HEK293T (cell line): Measurements from ENCODE around the gene UMAD1.

Experiments
- BHLHE40 ChIP-seq: fragments of 450-650 bp; IDR thresholded peaks from 2 replicates; pipeline ENCODE4 v1.6.1; 2016; ENCODE audit warnings: mild to moderate bottlenecking, moderate library complexity, borderline replicate concordance
- ELF4 ChIP-seq: fragments of 450-650 bp; IDR thresholded peaks from 2 replicates; pipeline ENCODE4 v1.6.1; 2017; ENCODE audit warnings: antibody characterized with exemption
- FOXA1 ChIP-seq: fragments of 450-650 bp; IDR thresholded peaks from 2 replicates; pipeline ENCODE4 v1.6.1; 2016; ENCODE audit warnings: mild to moderate bottlenecking
- FOXK2 ChIP-seq: fragments of 450-650 bp; IDR thresholded peaks from 2 replicates; pipeline ENCODE4 v1.6.1; 2016; ENCODE audit warnings: mild to moderate bottlenecking
- FOXM1 ChIP-seq: fragments of 450-650 bp; IDR thresholded peaks from 2 replicates; pipeline ENCODE4 v1.6.1; 2017; ENCODE audit warnings: mild to moderate bottlenecking, borderline replicate concordance
- HDGF ChIP-seq: fragments of 450-650 bp; IDR thresholded peaks from 2 replicates; pipeline ENCODE4 v1.6.1; 2017; ENCODE audit warnings: antibody characterized with exemption, borderline replicate concordance
- L3MBTL2 ChIP-seq: fragments of 450-650 bp; conservative IDR thresholded peaks from 2 replicates; pipeline ENCODE4 v1.6.1; 2016; ENCODE audit warnings: mild to moderate bottlenecking
- NFRKB ChIP-seq: fragments of 450-650 bp; IDR thresholded peaks from 2 replicates; pipeline ENCODE4 v1.6.1; 2016; ENCODE audit warnings: mild to moderate bottlenecking, moderate library complexity
- SP1 ChIP-seq: fragments of 450-650 bp; IDR thresholded peaks from 2 replicates; pipeline ENCODE4 v1.6.1; 2017
- SUZ12 ChIP-seq: fragments of 450-650 bp; IDR thresholded peaks from 2 replicates; pipeline ENCODE4 v1.6.1; 2016; ENCODE audit warnings: mild to moderate bottlenecking
- ZNF384 ChIP-seq: fragments of 450-650 bp; IDR thresholded peaks from 2 replicates; pipeline ENCODE4 v1.6.1; 2016
- TF ChIP-seq, protein P1 (sequence below): fragments of 450-650 bp; IDR thresholded peaks from 2 replicates; pipeline ENCODE4 v1.6.1; 2016

DNA sequence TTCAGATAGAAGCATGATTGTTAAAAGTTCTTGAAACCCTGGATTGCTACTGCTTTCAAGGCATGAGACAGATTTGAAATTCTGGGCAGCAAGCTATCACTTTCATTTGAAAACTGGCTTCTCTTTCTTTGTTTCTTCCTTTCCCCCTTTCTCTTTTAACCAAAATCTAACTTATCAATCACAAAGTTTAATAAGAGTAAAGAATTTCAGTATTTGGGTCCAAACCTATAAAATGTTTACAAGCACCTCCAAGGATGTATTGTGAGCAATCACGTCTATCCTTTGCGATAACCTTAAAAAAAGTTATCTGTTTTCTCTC, 99.4 kb downstream of the UMAD1 start:
- no peak for TF ChIP-seq FOXM1
- TF ChIP-seq SP1, result no peak
- no peak for TF ChIP-seq FOXK2
- TF ChIP-seq SUZ12, result no peak
- TF ChIP-seq NFRKB, result no peak
- TF ChIP-seq, protein P1, sequence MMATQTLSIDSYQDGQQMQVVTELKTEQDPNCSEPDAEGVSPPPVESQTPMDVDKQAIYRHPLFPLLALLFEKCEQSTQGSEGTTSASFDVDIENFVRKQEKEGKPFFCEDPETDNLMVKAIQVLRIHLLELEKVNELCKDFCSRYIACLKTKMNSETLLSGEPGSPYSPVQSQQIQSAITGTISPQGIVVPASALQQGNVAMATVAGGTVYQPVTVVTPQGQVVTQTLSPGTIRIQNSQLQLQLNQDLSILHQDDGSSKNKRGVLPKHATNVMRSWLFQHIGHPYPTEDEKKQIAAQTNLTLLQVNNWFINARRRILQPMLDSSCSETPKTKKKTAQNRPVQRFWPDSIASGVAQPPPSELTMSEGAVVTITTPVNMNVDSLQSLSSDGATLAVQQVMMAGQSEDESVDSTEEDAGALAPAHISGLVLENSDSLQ, result no peak
- TF ChIP-seq ELF4, result no peak
- no peak for TF ChIP-seq L3MBTL2
- TF ChIP-seq BHLHE40, result no peak
- no peak for TF ChIP-seq ZNF384
- TF ChIP-seq HDGF, result no peak
- no peak for TF ChIP-seq FOXA1
